Mesenchymal stem cell (in vitro differentiated cells and primary cell): ENCODE results near the gene INSM1.

ENCODE experiments used
- DNase-seq: peaks from one replicate; pipeline ENCODE4 v3.0.0-alpha.2; 2013
- H2AFZ ChIP-seq: one replicate; pipeline ENCODE4 v1.6.1; 2013; ENCODE audit warnings: low read depth, mild to moderate bottlenecking, control low read depth, inconsistent platforms, low read length, moderate library complexity
- H2AK5ac ChIP-seq: 2 replicates; pipeline ENCODE4 v1.6.1; 2013; ENCODE audit warnings: low read length, moderate library complexity, mild to moderate bottlenecking, inconsistent platforms; ENCODE audit not compliant: severe bottlenecking
- H2BK120ac ChIP-seq: one replicate; pipeline ENCODE4 v1.6.1; 2013; ENCODE audit warnings: low read depth, mild to moderate bottlenecking, inconsistent platforms, low read length, moderate library complexity
- H2BK12ac ChIP-seq, 2 experiments: one replicate each; pipeline ENCODE4 v1.6.1; 2013; ENCODE audit warnings: inconsistent platforms in 2 of 2, low read length in 2 of 2, mild to moderate bottlenecking in 2 of 2, moderate library complexity in 2 of 2, control low read depth in 1 of 2
- H2BK15ac ChIP-seq: one replicate; pipeline ENCODE4 v1.6.1; 2013; ENCODE audit warnings: mild to moderate bottlenecking, low read depth, inconsistent platforms; ENCODE audit not compliant: poor library complexity, severe bottlenecking
- H2BK5ac ChIP-seq: 2 replicates; pipeline ENCODE4 v1.6.1; 2013; ENCODE audit warnings: low read depth, mild to moderate bottlenecking, low read length, control low read depth, inconsistent platforms; ENCODE audit not compliant: poor library complexity, severe bottlenecking
- H3K14ac ChIP-seq, 2 experiments: one replicate each; pipeline ENCODE4 v1.6.1; 2013; ENCODE audit warnings: inconsistent platforms in 2 of 2, low read length in 2 of 2, control low read depth in 1 of 2, mild to moderate bottlenecking in 1 of 2, moderate library complexity in 1 of 2
- H3K18ac ChIP-seq, 2 experiments: one replicate each; pipeline ENCODE4 v1.6.1; 2013; ENCODE audit warnings: inconsistent platforms in 2 of 2, low read length in 2 of 2, control low read depth in 1 of 2, low read depth in 1 of 2, mild to moderate bottlenecking in 1 of 2
- H3K23ac ChIP-seq, 2 experiments: one replicate each; pipeline ENCODE4 v1.6.1; 2013; ENCODE audit warnings: inconsistent platforms in 2 of 2, low read length in 2 of 2, mild to moderate bottlenecking in 2 of 2, moderate library complexity in 2 of 2, control low read depth in 1 of 2
- H3K27ac ChIP-seq: 2 replicates; pipeline ENCODE4 v1.5.1; 2013; ENCODE audit warnings: mild to moderate bottlenecking, moderate library complexity, low read length, control low read depth, inconsistent platforms; ENCODE audit not compliant: poor library complexity, severe bottlenecking
- H3K27me3 ChIP-seq, 2 experiments: 2 replicates each; pipeline versions ENCODE4 v1.6.1 to v1.7.0; 2013; ENCODE audit warnings: low read length in 2 of 2, mild to moderate bottlenecking in 2 of 2, moderate library complexity in 2 of 2, control low read depth in 1 of 2, inconsistent platforms in 1 of 2; ENCODE audit not compliant: control insufficient read depth in 1 of 2, insufficient read depth in 1 of 2
- H3K36me3 ChIP-seq, 2 experiments: 2 replicates each; pipeline versions ENCODE4 v1.6.1 to v1.7.0; 2013; ENCODE audit warnings: low read length in 2 of 2, control low read depth in 1 of 2, inconsistent platforms in 1 of 2, low read depth in 1 of 2, mild to moderate bottlenecking in 1 of 2; ENCODE audit not compliant: insufficient read depth in 2 of 2, control insufficient read depth in 1 of 2
- H3K4ac ChIP-seq, 2 experiments: one replicate each; pipeline ENCODE4 v1.6.1; 2013; ENCODE audit warnings: inconsistent platforms in 2 of 2, low read length in 2 of 2, mild to moderate bottlenecking in 2 of 2, moderate library complexity in 2 of 2, control low read depth in 1 of 2, low read depth in 1 of 2
- H3K4me1 ChIP-seq: 2 replicates; pipeline ENCODE4 v1.6.1; 2013; ENCODE audit warnings: low read depth, low read length, control low read depth; ENCODE audit not compliant: control insufficient read depth, insufficient read depth
- H3K4me2 ChIP-seq: 2 replicates; pipeline ENCODE4 v1.6.1; 2013; ENCODE audit warnings: low read length, mild to moderate bottlenecking, inconsistent platforms; ENCODE audit not compliant: poor library complexity, severe bottlenecking
- H3K4me3 ChIP-seq, 2 experiments: 2 replicates each; pipeline versions ENCODE4 v1.5.1 to v1.7.0; 2013; ENCODE audit warnings: low read length in 2 of 2, mild to moderate bottlenecking in 2 of 2, control low read depth in 1 of 2, low read depth in 1 of 2; ENCODE audit not compliant: insufficient read depth in 1 of 2
- H3K79me1 ChIP-seq: replicated peaks from 2 replicates; pipeline ENCODE4 v1.6.1; 2013; ENCODE audit warnings: mild to moderate bottlenecking, control low read depth, low read length, inconsistent platforms; ENCODE audit not compliant: poor library complexity, severe bottlenecking
- H3K9ac ChIP-seq: 2 replicates; pipeline ENCODE4 v1.7.0; 2013; ENCODE audit warnings: mild to moderate bottlenecking, low read length, moderate library complexity
- H3K9me3 ChIP-seq: 2 replicates; pipeline ENCODE4 v1.7.0; 2013; ENCODE audit warnings: mild to moderate bottlenecking, low read length; ENCODE audit not compliant: control insufficient read depth
- H4K8ac ChIP-seq: one replicate; pipeline ENCODE4 v1.6.1; 2013; ENCODE audit warnings: inconsistent platforms, mild to moderate bottlenecking, low read length, moderate library complexity
- H4K91ac ChIP-seq: one replicate; pipeline ENCODE4 v1.6.1; 2013; ENCODE audit warnings: mild to moderate bottlenecking, low read length, inconsistent platforms
- WGBS: methylation state at CpG from one replicate; pipeline ENCODE4 v1.1.7; 2013; ENCODE audit warnings: mixed read lengths; 5-methylcytosine and 5-hydroxymethylcytosine counted together

The INSM1 gene

DNA sequence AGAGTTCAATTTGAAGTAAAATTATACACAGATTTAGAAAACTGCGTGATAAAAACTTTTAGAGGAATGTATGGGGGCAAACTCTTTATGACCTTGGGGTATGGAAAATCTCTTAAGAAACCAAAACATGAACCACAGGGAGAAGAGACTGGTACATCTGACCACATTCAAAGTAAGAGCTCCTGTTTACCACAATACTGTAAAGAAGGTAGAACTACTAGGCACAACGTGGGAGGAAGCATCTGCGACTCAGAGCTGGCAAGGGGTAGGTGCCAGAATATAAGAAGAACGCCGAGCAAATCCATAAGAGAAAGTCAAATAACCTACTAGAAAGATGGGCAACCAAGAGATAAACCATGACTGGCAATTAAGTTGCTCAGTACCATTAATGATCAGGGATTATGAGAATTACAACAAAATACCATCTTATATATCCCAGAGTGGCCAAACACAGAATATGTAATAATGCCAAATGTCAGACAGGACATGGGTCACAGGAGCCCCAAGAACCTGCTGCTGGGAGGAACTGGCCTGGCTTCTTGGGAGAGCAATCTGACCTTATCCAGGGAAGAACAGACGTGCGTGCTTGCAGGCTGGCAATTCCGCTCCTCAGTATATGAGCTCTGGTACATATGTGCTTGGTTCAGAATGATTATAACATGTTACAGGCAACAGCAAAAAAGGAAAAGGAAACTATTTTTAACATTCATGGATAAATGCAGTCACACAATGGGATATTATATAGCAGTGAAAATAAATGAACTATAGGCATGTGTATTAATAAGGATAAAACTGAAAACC, 50.2 kb downstream of the INSM1 start:
- Histone ChIP-seq H3K18ac (no peak overlapping the region), H4K8ac (no peak overlapping the region), H2BK5ac (no peak overlapping the region), H3K27ac (no peak overlapping the region), H2AK5ac (no peak overlapping the region), H3K4me1 (no peaks in the 10 kb centered on the region), H3K14ac (no peak overlapping the region), H3K79me1 (no peaks in the 10 kb centered on the region), H3K36me3 (no peaks in the 10 kb centered on the region), H2BK15ac (no peak overlapping the region), H3K27me3 (no peaks in the 10 kb centered on the region), H2BK120ac (no peak overlapping the region), H3K9me3 (no peaks in the 10 kb centered on the region), H4K91ac (no peak overlapping the region), H2AFZ (no peak overlapping the region), H3K4ac (no peak overlapping the region), H3K23ac (no peak overlapping the region), H2BK12ac (no peak overlapping the region), H3K4me3 (no peak overlapping the region), H3K9ac (no peak overlapping the region), H3K4me2 (no peak overlapping the region)
- DNase-seq: no peak
- 87% methylated on average over 7 of the region's 8 CpGs for WGBS
